Measurements from ENCODE around the gene AGXT2. TPM values are rescaled to one million over a fixed set of nuclear protein-coding genes. Genes with fewer than 3 reads are reported as not detected.

AGXT2 gene
- total RNA-seq, 4 donors from 2014 or later = not detected

GRCh38 chr5:35046774-35047173 is 975 bp downstream of the AGXT2 start:
- H3K4me3 ChIP-seq = no peak overlapping the region
- H3K36me3 ChIP-seq = no peaks in the 10 kb centered on the region
- no peak for DNase-seq
- no peak overlapping the region for H3K27ac ChIP-seq
- intact Hi-C loops (cut with DNase I) = no loop called here
- peaks cover 0 to 9% (median 0%) of the 10 kb centered on the region in 4 donors for H3K27me3 ChIP-seq
- H3K4me1 ChIP-seq = no peaks in the 10 kb centered on the region
- no peaks in the 10 kb centered on the region for H3K9me3 ChIP-seq
- TF ChIP-seq POLR2A (IDR thresholded peaks at IDR 0.05) (no peak), CTCF (IDR thresholded peaks at IDR 0.05) (no peak)
- WGBS, 2 donors = 86% methylated on average over 4 of the region's 4 CpGs

- Histone ChIP-seq H3K4me3 (no peak overlapping the region), H3K4me1 (no peaks in the 10 kb centered on the region), H3K27me3 (peaks cover 0 to 15% (median 0%) of the 10 kb centered on the region in 4 donors), H3K36me3 (no peaks in the 10 kb centered on the region), H3K27ac (no peak overlapping the region), H3K9me3 (no peaks in the 10 kb centered on the region)
- WGBS, 2 donors = 14% methylated on average over 1 of the region's 1 CpG
- DNase-seq = no peak
- TF ChIP-seq POLR2A (IDR thresholded peaks at IDR 0.05) (no peak), CTCF (IDR thresholded peaks at IDR 0.05) (no peak)
- intact Hi-C loops (cut with DNase I) = no loop called here
Measured at GRCh38 chr5:35045280-35045679, 2.5 kb downstream of the AGXT2 start.

- WGBS, 2 donors = 84 to 88% methylated on average over 4 of the region's 4 CpGs
- Histone ChIP-seq H3K9me3 (no peaks in the 10 kb centered on the region), H3K27ac (no peak overlapping the region), H3K4me3 (no peak overlapping the region), H3K27me3 (peaks cover 0 to 15% (median 0%) of the 10 kb centered on the region in 4 donors), H3K4me1 (no peaks in the 10 kb centered on the region), H3K36me3 (no peaks in the 10 kb centered on the region)
- intact Hi-C loops (cut with DNase I) = no loop called here
- no peak for DNase-seq
- no peak for TF ChIP-seq POLR2A (IDR thresholded peaks at IDR 0.05)
- no peak for TF ChIP-seq CTCF (IDR thresholded peaks at IDR 0.05)
Measured at GRCh38 chr5:35044649-35045048, 3.1 kb downstream of the AGXT2 start.

GRCh38 chr5:35042781-35043180 is 5.0 kb downstream of the AGXT2 start:
- intact Hi-C loops (cut with DNase I) = no loop called here
- Histone ChIP-seq H3K27me3 (peaks cover 0 to 27% (median 0%) of the 10 kb centered on the region in 4 donors), H3K36me3 (no peaks in the 10 kb centered on the region), H3K4me3 (no peak overlapping the region), H3K4me1 (no peaks in the 10 kb centered on the region), H3K27ac (no peak overlapping the region), H3K9me3 (no peaks in the 10 kb centered on the region)
- WGBS, 2 donors = 61 to 70% methylated on average over 4 of the region's 4 CpGs
- no peak for DNase-seq
- no peak for TF ChIP-seq POLR2A (IDR thresholded peaks at IDR 0.05)
- no peak for TF ChIP-seq CTCF (IDR thresholded peaks at IDR 0.05)

- no peak for DNase-seq
- Histone ChIP-seq H3K4me3 (no peak overlapping the region), H3K4me1 (no peaks in the 10 kb centered on the region), H3K36me3 (no peaks in the 10 kb centered on the region), H3K9me3 (no peaks in the 10 kb centered on the region), H3K27ac (no peak overlapping the region), H3K27me3 (peaks cover 0 to 27% (median 0%) of the 10 kb centered on the region in 4 donors)
- WGBS, 2 donors = 58% methylated on average over 3 of the region's 3 CpGs
- no peak for TF ChIP-seq POLR2A (IDR thresholded peaks at IDR 0.05)
- no peak for TF ChIP-seq CTCF (IDR thresholded peaks at IDR 0.05)
- intact Hi-C loops (cut with DNase I) = no loop called here
Measured at GRCh38 chr5:35041261-35041660, 6.5 kb downstream of the AGXT2 start.

All from esophagus squamous epithelium (tissue), 5 donors.